ENCODE data around the gene MAD2L1. TPM values are rescaled to one million over a fixed set of nuclear protein-coding genes. Genes with fewer than 3 reads are reported as not detected.

The MAD2L1 gene
- total RNA-seq, 1 donor from 2014 or later, result 0.90 TPM

- intact Hi-C loops (cut with DNase I), result no loop called here
Measured at GRCh38 chr4:120010646-120011045, 56.0 kb downstream of the MAD2L1 start.

GRCh38 chr4:120009731-120010130 is 56.9 kb downstream of the MAD2L1 start:
- TF ChIP-seq CTCF (IDR thresholded peaks at IDR 0.05), result no peak
- no peaks in the 10 kb centered on the region for H3K4me1 ChIP-seq
- H3K27me3 ChIP-seq, result no peaks in the 10 kb centered on the region
- no peaks in the 10 kb centered on the region for H3K36me3 ChIP-seq
- DNase-seq (no peak), ATAC-seq (no peak)
- intact Hi-C loops (cut with DNase I), result no loop called here
- no peaks in the 10 kb centered on the region for H3K9me3 ChIP-seq
- H3K4me3 ChIP-seq, result no peak overlapping the region
- H3K27ac ChIP-seq, result no peak overlapping the region

More at GRCh38 chr4:120010646-120011045, 56.0 kb downstream of the MAD2L1 start:
- Histone ChIP-seq H3K4me1 (no peaks in the 10 kb centered on the region), H3K36me3 (no peaks in the 10 kb centered on the region), H3K27me3 (no peaks in the 10 kb centered on the region), H3K9me3 (no peaks in the 10 kb centered on the region), H3K27ac (no peak overlapping the region), H3K4me3 (no peak overlapping the region)
- no peak for TF ChIP-seq CTCF (IDR thresholded peaks at IDR 0.05)
- ATAC-seq, result no peak
- no peak for DNase-seq

GRCh38 chr4:120008957-120009356 is 57.7 kb downstream of the MAD2L1 start:
- TF ChIP-seq CTCF (IDR thresholded peaks at IDR 0.05), result no peak
- no peak for DNase-seq
- H3K27ac ChIP-seq, result no peak overlapping the region

GRCh38 chr4:120007896-120008436 is 58.7 kb downstream of the MAD2L1 start:
- DNase-seq (no peak), ATAC-seq (no peak)
- intact Hi-C loops (cut with DNase I), result no loop called here
- no peak for TF ChIP-seq CTCF (IDR thresholded peaks at IDR 0.05)
- Histone ChIP-seq H3K27ac (no peak overlapping the region), H3K36me3 (no peaks in the 10 kb centered on the region), H3K4me3 (no peak overlapping the region), H3K27me3 (no peaks in the 10 kb centered on the region), H3K9me3 (no peaks in the 10 kb centered on the region), H3K4me1 (no peaks in the 10 kb centered on the region)

More at GRCh38 chr4:120008957-120009356, 57.7 kb downstream of the MAD2L1 start:
- Histone ChIP-seq H3K9me3 (no peaks in the 10 kb centered on the region), H3K4me1 (no peaks in the 10 kb centered on the region), H3K27me3 (no peaks in the 10 kb centered on the region), H3K4me3 (no peak overlapping the region), H3K36me3 (no peaks in the 10 kb centered on the region)
- intact Hi-C loops (cut with DNase I), result no loop called here
- no peak for ATAC-seq

GRCh38 chr4:120007191-120007871 is 59.3 kb downstream of the MAD2L1 start:
- intact Hi-C loops (cut with DNase I), result no loop called here

More at GRCh38 chr4:120007191-120007871, 59.3 kb downstream of the MAD2L1 start:
- H3K27ac ChIP-seq, result no peak overlapping the region
- TF ChIP-seq CTCF (IDR thresholded peaks at IDR 0.05), result no peak
- ATAC-seq (no peak), DNase-seq (no peak)
- H3K36me3 ChIP-seq, result no peaks in the 10 kb centered on the region
- H3K27me3 ChIP-seq, result no peaks in the 10 kb centered on the region
- H3K4me1 ChIP-seq, result no peaks in the 10 kb centered on the region
- no peak overlapping the region for H3K4me3 ChIP-seq
- no peaks in the 10 kb centered on the region for H3K9me3 ChIP-seq
